NCI-H2196 (cell line): ENCODE measurements around the gene GAS2L2.
A peak's percentile ranks its signal among the peaks of the same experiment; 100 is the strongest.

Experiments
- DNase-seq: peaks from one replicate; lab custom pipeline; 2025; ENCODE audit not compliant: unreplicated experiment; lab: John Stamatoyannopoulos, UW

GAS2L2 gene

GRCh38 chr17:35748341-35748841, 4.6 kb downstream of the GAS2L2 start:
- peak; percentile 38 for DNase-seq

- DNase-seq = peak; percentile 62
These were observed 5.5 kb downstream of the GAS2L2 start for GRCh38 chr17:35747540-35748017.

GRCh38 chr17:35745749-35746320, 7.2 kb downstream of the GAS2L2 start:
- no peak for DNase-seq

GRCh38 chr17:35745246-35745645, 7.8 kb downstream of the GAS2L2 start:
- DNase-seq = no peak

GRCh38 chr17:35744830-35745229, 8.2 kb downstream of the GAS2L2 start:
- DNase-seq = no peak

GRCh38 chr17:35743626-35744328, 9.3 kb downstream of the GAS2L2 start:
- DNase-seq = no peak

- DNase-seq = no peak
These were observed 10.1 kb downstream of the GAS2L2 start for GRCh38 chr17:35742896-35743477.

GRCh38 chr17:35742496-35742895, 10.5 kb downstream of the GAS2L2 start:
- no peak for DNase-seq

GRCh38 chr17:35740997-35741931, 11.8 kb downstream of the GAS2L2 start:
- DNase-seq = no peak

- DNase-seq = no peak
These were observed 12.8 kb downstream of the GAS2L2 start for GRCh38 chr17:35740216-35740615.

GRCh38 chr17:35738519-35739133, 14.4 kb downstream of the GAS2L2 start:
- no peak for DNase-seq

GRCh38 chr17:35736236-35736635, 16.8 kb downstream of the GAS2L2 start:
- DNase-seq = no peak

- DNase-seq = no peak
These were observed 17.8 kb downstream of the GAS2L2 start for GRCh38 chr17:35735036-35735805.

GRCh38 chr17:35734396-35734795, 18.6 kb downstream of the GAS2L2 start:
- DNase-seq = no peak

- no peak for DNase-seq
These were observed 19.7 kb downstream of the GAS2L2 start for GRCh38 chr17:35733366-35733765.

GRCh38 chr17:35732806-35733136, 20.3 kb downstream of the GAS2L2 start:
- no peak for DNase-seq

GRCh38 chr17:35731917-35732805, 20.9 kb downstream of the GAS2L2 start:
- no peak for DNase-seq

- DNase-seq = peak; percentile 0
These were observed 21.7 kb downstream of the GAS2L2 start, which contains the start of gene RASL10B for GRCh38 chr17:35731239-35731916. TSS of gene RASL10B (plus strand) at chr17:35731639. CDS start at chr17:35735185, 3,546 bp downstream.
